Activated CD4-positive, alpha-beta T cell treated with anti-CD3 and anti-CD28 coated beads, Interleukin-10, Interleukin-2, amounts not matched to agents 100 ng/mL and 50 ng/mL, durations not matched to agents 16 hours and 8 hours (primary cell): ENCODE data around the gene ZNF548.

ENCODE experiments used
- DNase-seq: peaks from one replicate; pipeline ENCODE4 v3.0.0-alpha.2; 2020

Gene ZNF548

GRCh38 chr19:57403737-57404563, 14.3 kb downstream of the ZNF548 start:
- no peak for DNase-seq

- DNase-seq: peak; percentile 60
Observed at GRCh38 chr19:57406516-57407123, 17.0 kb downstream of the ZNF548 start.

GRCh38 chr19:57410877-57411671, 21.4 kb downstream of the ZNF548 start, which contains the start of gene ZNF17:
TSS of gene ZNF17 (plus strand) at chr19:57411161. CDS start at chr19:57413616, 2,455 bp downstream.
- peak; percentile 95 for DNase-seq

- no peak for DNase-seq
Observed at GRCh38 chr19:57419439-57419838, 29.8 kb downstream of the ZNF548 start.

GRCh38 chr19:57421037-57421436, 31.4 kb downstream of the ZNF548 start:
- DNase-seq: no peak

- no peak for DNase-seq
Observed at GRCh38 chr19:57434386-57435061, 44.9 kb downstream of the ZNF548 start.

- DNase-seq: peak; percentile 99
Observed at GRCh38 chr19:57435062-57435978, 45.7 kb downstream of the ZNF548 start, which contains the start of gene ZNF749. TSS of gene ZNF749 (plus strand) at chr19:57435325. CDS start at chr19:57435579, 254 bp downstream.

- no peak for DNase-seq
Observed at GRCh38 chr19:57436417-57436816, 46.8 kb downstream of the ZNF548 start.

- no peak for DNase-seq
Observed at GRCh38 chr19:57437931-57438330, 48.3 kb downstream of the ZNF548 start.

- no peak for DNase-seq
Observed at GRCh38 chr19:57438925-57439324, 49.3 kb downstream of the ZNF548 start.

GRCh38 chr19:57441979-57442752, 52.5 kb downstream of the ZNF548 start:
- no peak for DNase-seq

- no peak for DNase-seq
Observed at GRCh38 chr19:57443121-57443696, 53.6 kb downstream of the ZNF548 start.

- no peak for DNase-seq
Observed at GRCh38 chr19:57452307-57452706, 62.7 kb downstream of the ZNF548 start.
